Measurements from ENCODE around the gene ITPR2. TPM values are rescaled to one million over a fixed set of nuclear protein-coding genes. Genes with fewer than 3 reads are reported as not detected.
"Not testable (repeated sequence)": the region's sequence is repeated elsewhere in the genome, so short reads cannot be mapped to it uniquely, and the experiment has no call there.

The ITPR2 gene
- total and polyA plus RNA-seq, 2 experiments from 2014 or later, result 5.0 to 9.1 TPM

- WGBS, 2 experiments (ENCODE audit: low coverage in 1 of 2, low lambda C conversion rate in 2 of 2, missing lambda C conversion rate in 2 of 2), result 82 to 84% methylated on average over 6 of the region's 6 CpGs
- H3K79me2 ChIP-seq (ENCODE audit: insufficient read depth), result no peaks in the 10 kb centered on the region
- no peak for TF ChIP-seq EZH2 (IDR thresholded peaks at IDR 0.05; ENCODE audit: insufficient read depth, poor library complexity, severe bottlenecking)
- TF ChIP-seq EZH2phosphoT487 (IDR thresholded peaks at IDR 0.05; ENCODE audit: insufficient read depth, low read depth), result no peak
These were observed 100.7 kb downstream of the ITPR2 start for GRCh38 chr12:26732005-26732908.

GRCh38 chr12:26730481-26731350 lies 102.3 kb downstream of the ITPR2 start:
- H3K9me2 ChIP-seq (ENCODE audit: insufficient read depth), result no peaks in the 10 kb centered on the region
- in situ Hi-C loops (cut with MboI), result no loop called here
- no peak for TF ChIP-seq EZH2 (IDR thresholded peaks at IDR 0.05; ENCODE audit: insufficient read depth, poor library complexity, severe bottlenecking)
- no peak for TF ChIP-seq EZH2phosphoT487 (IDR thresholded peaks at IDR 0.05; ENCODE audit: insufficient read depth, low read depth)
- no peak overlapping the region for H3K9ac ChIP-seq
- no peaks in the 10 kb centered on the region for H3K79me2 ChIP-seq (ENCODE audit: insufficient read depth)
- no peaks in the 10 kb centered on the region for H4K20me1 ChIP-seq (ENCODE audit: insufficient read depth)
- H3F3A ChIP-seq (ENCODE audit: insufficient read depth), result 0 out of 2 replicates have a peak, but pooled peaks cover 8% of the 10 kb centered on the region
- no peaks in the 10 kb centered on the region for H3K9me3 ChIP-seq (ENCODE audit: low read depth)
- H3K4me1 ChIP-seq (ENCODE audit: insufficient read depth), result no peaks in the 10 kb centered on the region
- no peaks in the 10 kb centered on the region for H3K27me3 ChIP-seq (replicated peaks; ENCODE audit: insufficient read depth)
- H2AFZ ChIP-seq, result no peak overlapping the region
- H3K4me3 ChIP-seq, result no peak overlapping the region
- no peak for DNase-seq
- no peak overlapping the region for H3K27ac ChIP-seq
- WGBS, 2 experiments (ENCODE audit: low coverage in 1 of 2, low lambda C conversion rate in 2 of 2, missing lambda C conversion rate in 2 of 2), result 91 to 92% methylated on average over 7 of the region's 7 CpGs
- H3K36me3 ChIP-seq (ENCODE audit: low read depth), result no peaks in the 10 kb centered on the region
- no peak overlapping the region for H3K4me2 ChIP-seq (ENCODE audit: unreplicated experiment)

More at GRCh38 chr12:26732005-26732908, 100.7 kb downstream of the ITPR2 start:
- in situ Hi-C loops (cut with MboI), result no loop called here
- Histone ChIP-seq H3K4me1 (ENCODE audit: insufficient read depth) (no peaks in the 10 kb centered on the region), H4K20me1 (ENCODE audit: insufficient read depth) (no peaks in the 10 kb centered on the region), H2AFZ (no peak overlapping the region), H3K27me3 (replicated peaks; ENCODE audit: insufficient read depth) (no peaks in the 10 kb centered on the region), H3K36me3 (ENCODE audit: low read depth) (no peaks in the 10 kb centered on the region), H3K9me3 (ENCODE audit: low read depth) (no peaks in the 10 kb centered on the region), H3K27ac (no peak overlapping the region), H3K4me2 (ENCODE audit: unreplicated experiment) (no peak overlapping the region), H3K9ac (no peak overlapping the region), H3K4me3 (no peak overlapping the region), H3F3A (ENCODE audit: insufficient read depth) (0 out of 2 replicates have a peak, but pooled peaks cover 8% of the 10 kb centered on the region), H3K9me2 (ENCODE audit: insufficient read depth) (no peaks in the 10 kb centered on the region)
- no peak for DNase-seq

DNA sequence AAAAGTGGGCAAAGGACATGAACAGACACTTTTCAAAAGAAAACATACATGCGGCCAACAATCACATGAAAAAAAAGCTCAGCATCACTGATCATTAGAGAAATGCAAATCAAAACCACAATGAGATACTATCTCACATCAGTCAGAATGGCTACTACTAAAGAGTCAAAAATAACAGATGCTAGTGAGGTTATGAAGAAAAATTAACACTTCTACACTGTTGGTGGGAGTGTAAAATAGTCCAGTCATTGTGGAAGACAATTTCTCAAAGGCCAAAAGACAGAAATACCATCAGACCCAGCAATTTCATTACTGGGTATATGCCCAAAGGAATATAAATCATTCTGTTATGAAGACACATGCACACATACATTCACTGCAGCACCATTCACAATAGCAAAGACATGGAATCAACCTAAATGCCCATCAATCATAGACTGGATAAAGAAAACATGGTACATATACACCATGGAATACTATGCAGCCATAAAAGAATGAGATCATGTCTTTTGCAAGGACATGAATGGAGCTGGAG lies 103.8 kb downstream of the ITPR2 start:
- H4K20me1 ChIP-seq (ENCODE audit: insufficient read depth); H3K36me3 ChIP-seq (ENCODE audit: low read depth); H3K9ac ChIP-seq; H3K4me2 ChIP-seq (ENCODE audit: unreplicated experiment); H3K9me2 ChIP-seq (ENCODE audit: insufficient read depth); DNase-seq; H3K9me3 ChIP-seq (ENCODE audit: low read depth); in situ Hi-C loops (cut with MboI); H3K4me1 ChIP-seq (ENCODE audit: insufficient read depth); H3K27ac ChIP-seq; H3K27me3 ChIP-seq (replicated peaks; ENCODE audit: insufficient read depth); H3K79me2 ChIP-seq (ENCODE audit: insufficient read depth); H2AFZ ChIP-seq; H3K4me3 ChIP-seq: not testable (repeated sequence)
- WGBS, 2 experiments (ENCODE audit: low coverage in 1 of 2, low lambda C conversion rate in 2 of 2, missing lambda C conversion rate in 2 of 2), result 86 to 91% methylated on average over 1 of the region's 1 CpG
- H3F3A ChIP-seq (ENCODE audit: insufficient read depth), result 0 out of 2 replicates have a peak, but pooled peaks cover 13% of the 10 kb centered on the region
